GM12801 (cell line): ENCODE measurements around the gene ZNF644.

Experiments used
- CTCF ChIP-seq: IDR thresholded peaks from one replicate; pipeline ENCODE4 v1.5.1; 2011; ENCODE audit warnings: control low read depth; ENCODE audit not compliant: insufficient read length; ENCODE audit errors: extremely low read depth

The ZNF644 gene

GRCh38 chr1:91053630-91054029 is 31.8 kb upstream of the ZNF644 start:
- no peak for TF ChIP-seq CTCF

- no peak for TF ChIP-seq CTCF
Observed at GRCh38 chr1:91046766-91047165, 24.9 kb upstream of the ZNF644 start.

- TF ChIP-seq CTCF: no peak
Observed at GRCh38 chr1:91045284-91045683, 23.4 kb upstream of the ZNF644 start.

GRCh38 chr1:91038582-91038981 is 16.7 kb upstream of the ZNF644 start:
- no peak for TF ChIP-seq CTCF

GRCh38 chr1:91036894-91037829 is 15.3 kb upstream of the ZNF644 start:
- no peak for TF ChIP-seq CTCF

GRCh38 chr1:91032349-91032748 is 10.5 kb upstream of the ZNF644 start:
- TF ChIP-seq CTCF: no peak

- TF ChIP-seq CTCF: no peak
Observed at GRCh38 chr1:91031081-91031480, 9.2 kb upstream of the ZNF644 start.
